ENCODE data around the gene IRX4.

IRX4 gene

DNA sequence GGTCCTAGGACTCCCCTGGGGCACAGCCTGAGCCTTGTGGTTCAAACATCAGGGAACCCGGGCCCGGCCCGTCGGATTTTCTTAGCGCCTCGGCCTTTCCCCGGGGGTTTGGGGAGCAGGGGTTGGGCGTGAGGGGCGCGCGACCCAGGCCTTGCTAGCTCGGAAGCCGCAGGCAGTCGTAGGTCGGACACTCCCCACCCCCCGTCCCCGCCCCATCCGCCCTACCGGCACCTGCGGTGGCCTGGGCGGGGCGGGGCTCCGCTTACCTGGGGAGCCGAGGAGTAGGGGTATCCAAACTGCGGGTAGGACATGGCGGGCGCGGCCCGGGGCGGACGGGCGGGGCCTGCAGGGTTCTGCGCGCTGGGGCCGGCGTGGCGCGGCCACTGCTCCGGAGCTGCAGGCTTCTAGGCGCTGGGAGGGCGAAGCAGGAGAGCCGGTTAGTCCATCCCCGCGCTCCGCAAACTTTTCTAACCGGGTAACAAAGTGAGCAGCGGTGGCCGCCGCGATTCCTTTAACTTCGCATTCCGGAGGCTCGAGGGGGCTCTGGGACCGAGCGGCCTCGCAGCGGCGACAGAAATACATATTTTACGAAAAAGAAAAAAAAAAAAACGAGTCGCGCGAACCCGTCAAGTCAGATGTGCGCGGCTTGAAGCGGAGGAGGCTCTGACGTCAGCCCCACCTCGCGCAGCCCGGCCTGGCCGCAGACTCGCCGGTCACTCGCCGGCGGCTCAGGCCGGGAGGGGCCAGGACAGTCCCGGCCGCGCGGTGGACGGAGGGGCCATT lies at the start of gene IRX4:
TSS of gene IRX4 (minus strand) at position 589 of the 783 bp plus-strand sequence. CDS start at position 311, 278 bp downstream.
- no peak for DNase-seq

DNA sequence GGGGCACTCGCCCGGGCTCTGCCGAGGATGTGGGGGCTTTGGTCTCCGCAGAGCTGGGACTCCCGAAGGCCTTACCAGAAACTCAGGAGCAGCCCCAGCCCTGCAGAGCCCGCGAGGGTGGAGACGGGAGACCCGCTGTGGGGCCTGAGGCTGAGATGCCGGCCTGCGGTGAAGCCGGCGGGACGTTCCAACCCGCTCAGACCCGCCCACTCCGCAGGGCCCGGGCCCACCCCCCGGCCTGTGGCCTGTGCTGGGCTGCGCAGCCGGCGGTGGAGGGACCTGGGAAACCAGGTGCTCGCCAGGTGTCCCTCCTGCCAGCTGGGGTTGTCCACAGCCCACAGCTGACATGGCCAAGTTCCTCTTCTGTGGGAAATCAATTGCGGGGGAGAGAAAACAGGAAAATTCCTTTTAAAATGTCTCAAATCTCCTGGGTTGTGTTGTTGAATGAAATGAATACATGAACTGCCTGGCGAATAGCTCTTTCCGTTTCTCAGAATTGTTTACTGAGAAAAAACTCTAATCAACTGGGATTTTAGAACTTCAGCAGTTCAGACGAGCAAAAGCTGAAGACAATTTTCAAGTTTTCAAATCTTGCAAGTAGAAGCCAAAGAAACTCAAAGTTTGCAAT lies 49.0 kb upstream of the IRX4 start:
- peak in 18 of 56 donors; percentile 4 to 62 (median 23) for DNase-seq

DNA sequence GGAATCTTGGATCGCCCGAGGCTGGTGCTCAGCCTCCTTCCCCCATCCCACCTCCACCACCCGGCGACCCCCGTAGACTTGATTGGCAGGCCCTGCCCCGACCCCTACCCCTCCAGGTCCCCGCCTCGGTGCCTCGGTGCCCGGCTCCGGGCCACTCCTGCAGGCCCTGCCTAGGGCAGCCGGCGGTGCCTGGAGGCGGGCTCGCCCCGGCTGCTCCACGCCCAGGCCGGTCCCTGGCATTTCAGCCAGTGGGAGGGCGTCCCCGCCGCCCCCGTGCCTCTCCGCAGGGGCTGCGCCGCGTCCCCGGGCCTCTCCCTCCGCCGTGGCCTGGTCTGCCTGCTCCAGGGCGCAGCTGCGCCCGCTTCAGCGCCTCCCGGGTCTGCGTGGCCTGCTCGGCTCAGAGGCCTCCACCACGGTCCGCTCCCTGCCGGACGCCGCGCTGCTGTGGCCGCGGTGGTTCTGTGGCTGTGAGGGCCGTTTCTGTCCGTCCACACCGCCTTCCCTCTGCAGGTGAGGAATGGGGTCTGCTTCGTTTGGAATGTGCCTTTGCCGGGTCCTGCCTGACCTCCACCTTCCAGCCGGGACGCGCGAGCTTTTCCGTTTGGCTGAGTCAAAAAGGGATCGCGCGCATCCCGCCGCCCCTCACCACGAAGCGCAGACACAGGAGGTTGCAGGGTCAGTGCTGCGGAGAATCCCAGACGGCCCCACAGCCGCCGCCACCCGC lies 48.3 kb upstream of the IRX4 start:
- DNase-seq: peak in 17 of 56 donors; percentile 12 to 63 (median 29)

- DNase-seq: no peak
Measured at GRCh38 chr5:1930501-1930879, 47.8 kb upstream of the IRX4 start.

DNA sequence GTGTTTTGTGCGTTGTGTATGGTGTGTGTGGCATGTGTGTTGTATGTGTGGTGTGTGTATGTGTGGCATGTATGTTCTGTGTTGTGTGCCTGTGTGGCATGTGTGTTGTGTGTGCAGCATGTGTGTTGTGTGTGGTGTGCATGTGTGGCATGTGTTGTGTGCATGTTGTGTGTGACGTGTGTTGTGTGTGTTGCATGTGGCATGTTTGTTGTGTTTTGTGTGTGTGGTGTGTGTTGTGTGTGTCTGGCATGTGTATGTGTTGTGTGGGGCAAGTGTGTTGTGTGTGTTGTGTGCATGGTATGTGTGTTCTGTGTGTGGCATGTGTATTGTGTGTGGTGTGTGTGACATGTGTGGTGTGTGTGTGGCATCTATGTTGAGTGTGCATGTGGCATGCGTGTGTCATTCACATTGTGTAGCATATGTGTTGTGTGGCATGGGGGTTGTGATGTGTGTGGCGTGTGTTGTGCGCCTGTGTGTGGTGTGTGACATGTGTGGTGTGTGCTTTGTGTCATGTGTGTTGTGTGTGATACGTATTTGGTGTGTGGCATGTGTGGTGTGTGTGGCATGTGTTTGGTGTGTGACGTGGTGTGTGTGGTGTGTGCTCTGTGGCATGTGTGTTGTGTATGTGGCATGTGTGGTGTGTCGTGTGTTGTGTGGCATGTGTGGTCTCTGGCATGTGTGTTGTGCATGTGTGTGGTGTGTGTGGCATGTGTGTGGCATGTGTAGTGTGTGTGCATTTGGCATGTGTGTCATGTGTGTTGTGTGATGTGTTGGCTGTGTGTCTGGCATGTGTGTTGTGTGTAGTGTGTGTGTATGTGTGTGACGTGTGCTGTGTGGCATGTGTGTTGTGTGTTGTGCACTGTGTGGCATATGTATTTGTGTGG lies 46.6 kb upstream of the IRX4 start:
- no peak for DNase-seq

- no peak for DNase-seq
Measured at GRCh38 chr5:1926471-1927341, 44.0 kb upstream of the IRX4 start.

- DNase-seq: no peak
Measured at GRCh38 chr5:1926071-1926440, 43.3 kb upstream of the IRX4 start.

- no peak for DNase-seq
Measured at GRCh38 chr5:1925111-1926070, 42.7 kb upstream of the IRX4 start.

DNA sequence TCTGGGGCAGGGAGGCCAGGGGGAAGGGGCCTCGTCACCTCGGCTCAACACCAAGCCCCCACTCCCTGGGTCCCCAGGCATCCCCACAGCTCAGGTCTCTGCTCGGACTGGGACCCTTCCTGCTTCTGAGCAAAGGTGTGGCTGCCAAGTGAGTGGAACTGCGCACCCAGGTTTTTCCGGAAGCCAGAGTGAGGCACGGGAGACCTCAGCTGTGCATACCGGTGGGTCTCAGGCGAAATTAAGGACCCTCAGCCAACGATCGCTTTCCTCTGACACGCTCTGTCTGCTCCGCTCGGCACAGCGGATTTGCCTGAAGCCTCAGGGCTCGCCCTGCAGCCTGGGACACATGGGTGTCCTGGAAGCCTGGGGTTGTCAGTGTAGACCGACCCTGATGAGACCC lies 41.0 kb upstream of the IRX4 start:
- DNase-seq: no peak

DNA sequence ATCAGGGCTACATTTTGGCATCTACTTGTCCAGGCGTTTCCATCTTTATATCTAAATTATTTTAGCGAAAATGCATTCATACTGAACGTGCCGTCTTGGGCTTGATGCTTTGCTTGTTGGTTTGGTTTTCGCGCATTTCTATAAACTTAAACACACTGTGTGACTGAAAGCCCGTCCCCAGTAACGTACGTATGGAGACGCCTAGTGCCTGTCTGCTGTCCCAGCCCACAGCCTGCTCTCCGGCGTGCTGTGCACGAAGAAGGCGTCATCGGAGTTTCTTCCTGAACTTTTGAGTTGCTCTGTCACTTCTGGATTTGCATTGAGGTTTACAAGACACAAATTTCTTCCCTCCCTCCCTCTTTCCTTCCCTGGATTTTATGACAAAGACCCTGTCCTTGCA lies 40.6 kb upstream of the IRX4 start:
- DNase-seq: no peak

- no peak for DNase-seq
Measured at GRCh38 chr5:1921711-1922110, 39.0 kb upstream of the IRX4 start.

- no peak for DNase-seq
Measured at GRCh38 chr5:1919750-1920149, 37.0 kb upstream of the IRX4 start.

GRCh38 chr5:1919209-1919566 lies 36.5 kb upstream of the IRX4 start:
- no peak for DNase-seq

- no peak for DNase-seq
Measured at GRCh38 chr5:1918488-1919208, 35.9 kb upstream of the IRX4 start.

- no peak for DNase-seq
Measured at GRCh38 chr5:1917830-1918487, 35.2 kb upstream of the IRX4 start.

GRCh38 chr5:1916041-1917001 lies 33.6 kb upstream of the IRX4 start:
- DNase-seq: no peak

DNA sequence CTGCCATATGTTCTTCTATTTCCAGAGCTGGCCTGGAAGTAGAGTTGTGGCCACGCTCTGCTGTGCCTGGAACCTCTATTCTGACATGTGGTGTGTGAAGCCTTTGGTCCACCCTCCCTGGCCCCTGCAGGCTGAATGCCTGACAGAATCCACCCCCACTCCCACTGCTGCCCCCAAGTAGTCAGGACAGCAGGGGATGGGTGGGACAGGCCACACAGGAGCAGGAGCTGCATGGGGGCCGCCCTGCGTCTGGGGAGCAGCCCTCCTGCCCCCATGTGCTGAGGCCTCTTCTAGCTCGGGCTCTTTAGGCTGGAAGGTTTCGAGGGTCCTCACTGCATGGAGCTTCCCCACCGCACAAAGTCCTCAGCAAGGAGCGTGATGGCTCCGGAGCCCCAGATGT lies 32.6 kb upstream of the IRX4 start:
- DNase-seq: no peak

All from amygdala (tissue), 56 donors.